C4-2B (cell line): ENCODE measurements around the gene UGT1A7.

ENCODE experiments used
- ZFX ChIP-seq: fragments of 450-650 bp; IDR thresholded peaks from 2 replicates; pipeline ENCODE4 v1.6.1; 2017
- TF ChIP-seq, protein P1 (sequence below): fragments of 450-650 bp; conservative IDR thresholded peaks from 2 replicates; pipeline ENCODE4 v1.5.1; 2017; ENCODE audit warnings: mild to moderate bottlenecking

DNA sequence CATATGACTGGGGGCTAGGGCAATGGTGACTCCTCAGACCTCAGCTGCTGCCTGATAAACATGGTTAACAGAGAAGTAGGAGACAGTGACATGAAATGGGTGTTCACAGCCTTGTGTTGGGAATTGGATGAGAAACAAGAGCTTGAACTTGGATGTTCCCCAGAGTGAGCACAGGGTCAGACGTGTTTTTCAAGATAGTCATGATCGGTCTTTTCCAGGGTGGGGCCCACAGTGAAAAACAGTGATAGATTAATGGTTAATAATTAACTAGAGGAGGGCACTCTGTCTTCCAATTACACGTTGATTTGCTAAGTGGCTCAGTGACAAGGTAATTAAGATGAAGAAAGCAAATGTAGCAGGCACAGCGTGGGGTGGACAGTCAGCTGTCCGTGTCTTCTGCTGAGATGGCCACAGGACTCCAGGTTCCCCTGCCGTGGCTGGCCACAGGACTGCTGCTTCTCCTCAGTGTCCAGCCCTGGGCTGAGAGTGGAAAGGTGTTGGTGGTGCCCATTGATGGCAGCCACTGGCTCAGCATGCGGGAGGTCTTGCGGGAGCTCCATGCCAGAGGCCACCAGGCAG is 47.1 kb downstream of the UGT1A7 start, which contains the start of gene UGT1A3:
- TF ChIP-seq, protein P1, sequence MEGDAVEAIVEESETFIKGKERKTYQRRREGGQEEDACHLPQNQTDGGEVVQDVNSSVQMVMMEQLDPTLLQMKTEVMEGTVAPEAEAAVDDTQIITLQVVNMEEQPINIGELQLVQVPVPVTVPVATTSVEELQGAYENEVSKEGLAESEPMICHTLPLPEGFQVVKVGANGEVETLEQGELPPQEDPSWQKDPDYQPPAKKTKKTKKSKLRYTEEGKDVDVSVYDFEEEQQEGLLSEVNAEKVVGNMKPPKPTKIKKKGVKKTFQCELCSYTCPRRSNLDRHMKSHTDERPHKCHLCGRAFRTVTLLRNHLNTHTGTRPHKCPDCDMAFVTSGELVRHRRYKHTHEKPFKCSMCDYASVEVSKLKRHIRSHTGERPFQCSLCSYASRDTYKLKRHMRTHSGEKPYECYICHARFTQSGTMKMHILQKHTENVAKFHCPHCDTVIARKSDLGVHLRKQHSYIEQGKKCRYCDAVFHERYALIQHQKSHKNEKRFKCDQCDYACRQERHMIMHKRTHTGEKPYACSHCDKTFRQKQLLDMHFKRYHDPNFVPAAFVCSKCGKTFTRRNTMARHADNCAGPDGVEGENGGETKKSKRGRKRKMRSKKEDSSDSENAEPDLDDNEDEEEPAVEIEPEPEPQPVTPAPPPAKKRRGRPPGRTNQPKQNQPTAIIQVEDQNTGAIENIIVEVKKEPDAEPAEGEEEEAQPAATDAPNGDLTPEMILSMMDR = no peak
- no peak for TF ChIP-seq ZFX
